HG02884 (cell line): ENCODE results near the gene TEX11.

Experiments used
- ATAC-seq: cut with Tn5 transposase; IDR thresholded peaks from one replicate; pipeline ENCODE4 v1.9.1; 2021; ENCODE audit warnings: mild to moderate bottlenecking, moderate library complexity; ENCODE audit not compliant: unreplicated experiment

TEX11 gene

DNA sequence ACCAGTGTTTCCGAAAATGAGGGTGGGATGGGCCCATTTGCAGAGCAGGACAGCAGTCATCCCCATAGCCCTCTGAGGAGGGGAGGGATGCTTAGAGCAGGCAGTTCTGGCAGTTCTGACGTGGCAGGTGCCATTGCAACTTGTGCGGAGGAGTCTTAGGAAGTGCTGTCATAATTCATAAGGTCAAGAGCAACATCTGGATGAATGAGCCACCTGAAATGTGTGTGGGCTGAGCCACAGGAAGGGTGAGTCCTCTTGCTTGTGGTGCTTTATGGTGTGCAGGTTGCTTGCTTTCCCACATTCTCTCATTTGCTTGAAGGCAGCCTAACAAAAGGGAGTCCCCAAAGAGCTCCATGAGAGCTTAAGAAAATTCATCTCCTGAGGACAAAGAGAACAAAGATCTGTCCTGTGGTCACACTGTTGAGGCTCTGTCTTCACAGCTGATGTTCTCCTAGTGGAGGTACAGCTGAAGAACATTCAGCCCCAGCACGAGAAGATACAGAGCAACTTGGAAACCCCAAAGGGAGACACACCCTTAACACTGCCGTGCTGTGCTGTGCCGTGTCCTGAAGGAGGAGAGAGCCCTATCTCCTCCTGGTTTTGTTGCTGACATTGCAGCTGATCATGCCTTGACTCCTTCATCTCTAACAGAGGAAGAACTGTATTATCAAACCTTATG lies 403.6 kb downstream of the TEX11 start:
- no peak for ATAC-seq

DNA sequence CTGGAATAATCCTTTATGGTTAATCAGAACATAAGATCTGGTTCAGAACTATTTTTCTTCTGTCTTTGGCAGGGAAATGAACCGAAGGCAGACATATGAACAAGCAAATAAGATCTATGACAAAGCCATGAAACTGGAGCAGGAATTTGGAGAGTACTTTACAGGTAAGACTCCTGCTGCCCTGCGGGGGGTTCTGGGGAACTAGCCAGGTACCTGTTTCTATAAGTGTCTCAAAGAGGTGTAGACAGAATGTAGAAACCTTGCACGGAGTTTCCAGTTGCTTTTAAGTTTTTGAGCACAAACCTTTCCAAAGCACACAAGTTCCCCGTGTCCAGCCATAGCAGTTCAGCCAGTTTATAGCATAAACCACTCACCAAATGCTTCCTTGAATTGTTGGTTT lies 407.7 kb downstream of the TEX11 start:
- no peak for ATAC-seq

DNA sequence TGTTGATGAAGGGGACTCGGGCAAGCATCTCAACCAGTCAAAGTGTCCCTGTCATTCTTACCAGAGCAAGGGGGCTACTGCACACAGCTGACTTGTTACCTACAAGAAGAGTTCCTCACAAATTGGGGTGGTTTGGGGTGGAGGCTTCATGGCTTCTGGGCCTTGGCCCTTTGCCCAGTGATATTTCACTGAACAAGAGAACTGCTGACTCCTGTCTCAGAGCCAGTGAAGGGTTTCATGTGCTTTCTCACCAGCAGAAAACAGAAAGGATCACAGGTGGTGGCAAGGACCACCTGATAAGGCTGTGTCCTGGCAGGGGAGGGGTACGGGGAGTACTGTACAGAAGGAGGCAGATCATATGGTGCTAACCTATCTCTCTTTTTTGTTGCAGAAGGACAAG lies 410.4 kb downstream of the TEX11 start:
- no peak for ATAC-seq

DNA sequence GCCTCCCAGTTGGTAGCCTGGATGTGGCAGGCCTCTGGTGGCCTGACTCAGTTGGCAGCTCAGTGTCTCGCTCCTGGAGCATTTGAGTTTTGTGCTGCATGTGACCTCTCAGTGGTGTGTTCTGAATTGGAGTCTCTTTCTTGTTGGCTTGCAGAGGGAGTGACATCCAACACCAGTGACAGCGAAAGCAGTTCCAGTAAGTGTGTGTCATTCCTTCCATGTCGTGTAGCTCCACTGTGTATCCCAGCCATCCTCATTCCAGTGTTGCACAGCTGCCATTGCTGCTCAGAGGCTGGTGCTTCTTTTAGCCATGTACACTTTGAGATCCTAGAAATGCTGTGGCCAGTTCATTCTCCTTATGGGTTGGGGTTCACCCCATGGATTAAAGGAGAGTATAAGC lies 411.5 kb downstream of the TEX11 start:
- no peak for ATAC-seq

DNA sequence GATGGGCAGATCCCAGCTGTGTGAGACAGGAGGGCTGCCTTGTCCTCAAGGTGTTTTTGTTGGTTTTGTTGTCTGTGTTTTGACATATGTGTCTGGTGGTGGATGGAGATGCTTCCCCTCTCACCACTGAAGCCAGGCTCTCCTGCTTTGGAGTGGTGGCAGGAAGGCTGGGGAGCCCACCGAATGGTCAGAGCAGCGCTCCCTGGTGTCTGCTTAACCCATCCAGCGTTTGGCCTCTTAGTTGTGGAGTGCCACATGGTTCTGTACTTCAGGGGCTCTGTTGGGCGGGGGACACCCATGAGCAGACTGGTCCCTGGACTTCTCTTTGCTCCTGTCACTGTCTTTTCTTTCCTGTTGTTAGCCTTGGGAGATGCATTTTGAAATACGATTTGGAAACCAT lies 412.0 kb downstream of the TEX11 start:
- no peak for ATAC-seq

DNA sequence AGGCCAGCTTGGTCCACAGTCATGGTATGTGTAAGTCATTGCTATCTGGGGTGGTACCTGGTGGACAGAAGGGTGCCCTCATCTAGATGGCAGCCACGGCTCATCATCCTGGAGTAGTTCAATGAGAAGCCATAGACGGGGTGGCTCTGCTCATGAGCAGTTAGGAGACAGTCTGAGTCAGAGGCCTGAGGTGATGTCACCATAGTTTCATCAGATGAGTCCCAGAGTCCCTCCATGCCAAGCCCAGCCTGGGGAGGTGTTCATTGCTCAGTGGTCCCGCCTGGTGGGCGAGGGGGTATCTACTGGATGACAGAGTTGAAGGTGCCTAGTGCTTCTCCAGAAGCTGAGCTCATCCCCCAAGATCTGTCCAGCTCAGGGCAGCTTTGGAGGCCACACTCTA lies 414.1 kb downstream of the TEX11 start:
- ATAC-seq = no peak

DNA sequence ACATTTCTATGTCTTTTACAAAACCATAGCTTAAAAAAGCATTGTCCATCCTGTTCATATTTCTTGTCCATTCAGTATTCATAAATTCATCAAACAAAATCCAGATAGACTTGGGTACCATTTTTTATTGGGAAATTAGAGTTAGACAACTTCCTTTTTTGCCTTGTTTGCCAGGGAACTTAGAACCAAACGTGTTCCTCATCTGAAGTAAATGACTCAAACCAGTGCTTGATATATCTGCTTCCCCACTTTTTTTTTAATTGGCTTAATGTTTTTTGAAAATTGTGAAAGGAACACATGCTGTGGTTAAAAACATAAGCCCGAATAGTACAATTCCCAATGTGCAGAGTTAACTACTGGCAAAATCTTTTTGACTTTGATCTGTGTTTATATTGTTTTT lies 419.7 kb downstream of the TEX11 start:
- ATAC-seq = no peak

DNA sequence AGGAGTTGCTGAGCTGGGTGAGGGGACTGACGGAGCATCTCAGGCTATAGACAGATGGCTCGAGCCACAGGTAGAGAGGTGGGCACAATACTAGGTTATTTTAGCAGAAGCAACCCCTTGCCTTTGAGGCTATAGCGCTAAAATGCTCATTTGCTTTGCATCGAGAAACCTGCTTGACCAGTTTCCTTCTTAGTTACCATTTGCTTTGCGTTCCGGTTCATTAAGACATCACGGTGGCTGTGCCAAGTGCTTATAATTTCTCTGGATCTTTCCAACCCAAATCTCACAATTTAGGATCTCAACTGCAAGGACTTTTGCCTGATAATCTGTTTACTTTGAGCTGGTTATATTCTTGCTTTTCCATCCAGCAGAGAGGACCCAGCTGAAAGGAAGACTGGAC lies 423.0 kb downstream of the TEX11 start:
- no peak for ATAC-seq

DNA sequence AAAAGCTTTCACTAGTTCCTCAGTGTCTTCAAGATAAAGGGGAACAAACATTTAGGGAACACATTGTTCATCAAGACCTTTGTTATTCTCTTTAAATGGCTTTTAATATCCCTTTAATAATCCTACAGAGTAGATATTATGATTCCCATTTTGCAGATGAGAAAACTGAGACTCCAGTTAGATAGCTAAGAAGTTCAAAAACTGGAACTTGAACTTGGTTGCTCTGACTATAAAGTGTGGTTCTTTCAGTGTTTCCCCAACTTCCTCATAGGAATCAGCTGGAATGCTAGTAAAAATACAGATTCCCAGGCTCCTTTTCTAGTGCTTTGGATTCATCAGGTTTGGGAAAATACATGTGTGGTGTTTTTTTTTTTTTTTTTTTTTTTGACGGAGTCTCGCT lies 426.2 kb downstream of the TEX11 start:
- ATAC-seq = no peak

DNA sequence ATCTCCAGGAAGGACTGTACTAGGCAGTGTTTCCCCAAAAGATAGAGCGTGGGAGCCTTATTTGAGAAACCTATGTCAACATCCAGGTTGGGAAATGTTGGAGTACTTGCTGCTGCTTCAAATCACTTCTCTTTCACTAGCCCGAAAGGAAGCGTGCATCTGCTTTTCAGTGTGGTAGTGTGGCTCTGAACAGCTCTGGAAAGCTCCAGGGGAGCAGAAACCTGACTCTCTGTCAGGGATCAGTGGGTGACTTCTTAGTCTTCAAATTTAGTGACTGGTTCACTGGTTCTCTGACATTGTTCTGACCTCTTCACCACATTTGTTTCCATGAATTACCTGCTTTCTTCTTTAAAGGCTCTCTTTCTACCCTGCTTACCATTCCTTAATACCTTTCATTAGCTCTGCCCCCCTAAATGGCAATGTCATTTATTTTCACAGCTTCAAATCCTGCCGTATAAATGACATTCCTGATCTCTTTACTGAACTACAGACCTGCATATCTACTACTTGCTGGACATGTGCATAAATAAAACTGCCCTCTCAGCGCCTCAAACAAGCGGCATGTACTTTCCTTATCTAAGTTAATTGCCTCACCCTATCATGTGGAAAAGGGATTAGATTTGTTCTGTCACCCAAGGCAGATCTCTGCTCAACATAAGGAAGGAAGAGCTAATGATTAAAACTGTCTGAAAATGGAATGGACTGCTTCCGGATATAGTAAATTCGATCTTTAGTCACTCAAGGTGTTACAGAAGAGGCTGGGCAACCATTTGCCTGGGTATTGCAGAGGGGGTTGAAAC lies 426.8 kb downstream of the TEX11 start:
- no peak for ATAC-seq

DNA sequence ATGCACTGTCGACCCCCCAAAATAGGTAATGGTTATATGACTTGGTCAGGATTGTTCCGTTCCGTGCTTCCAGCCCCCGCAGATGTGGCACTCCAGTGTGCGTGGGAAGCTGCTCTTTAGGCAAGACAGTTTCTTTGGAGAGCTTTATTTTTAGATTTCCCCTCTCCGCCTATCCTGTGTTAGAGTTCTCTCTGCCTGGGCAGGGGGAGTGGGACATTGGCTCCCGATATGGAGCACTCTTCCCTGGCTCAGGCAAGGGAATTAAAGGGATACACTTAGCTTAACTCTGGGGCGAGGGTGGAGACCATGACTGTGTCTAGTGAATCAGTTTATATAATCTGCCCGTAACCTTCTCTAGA lies 427.9 kb downstream of the TEX11 start:
- no peak for ATAC-seq

DNA sequence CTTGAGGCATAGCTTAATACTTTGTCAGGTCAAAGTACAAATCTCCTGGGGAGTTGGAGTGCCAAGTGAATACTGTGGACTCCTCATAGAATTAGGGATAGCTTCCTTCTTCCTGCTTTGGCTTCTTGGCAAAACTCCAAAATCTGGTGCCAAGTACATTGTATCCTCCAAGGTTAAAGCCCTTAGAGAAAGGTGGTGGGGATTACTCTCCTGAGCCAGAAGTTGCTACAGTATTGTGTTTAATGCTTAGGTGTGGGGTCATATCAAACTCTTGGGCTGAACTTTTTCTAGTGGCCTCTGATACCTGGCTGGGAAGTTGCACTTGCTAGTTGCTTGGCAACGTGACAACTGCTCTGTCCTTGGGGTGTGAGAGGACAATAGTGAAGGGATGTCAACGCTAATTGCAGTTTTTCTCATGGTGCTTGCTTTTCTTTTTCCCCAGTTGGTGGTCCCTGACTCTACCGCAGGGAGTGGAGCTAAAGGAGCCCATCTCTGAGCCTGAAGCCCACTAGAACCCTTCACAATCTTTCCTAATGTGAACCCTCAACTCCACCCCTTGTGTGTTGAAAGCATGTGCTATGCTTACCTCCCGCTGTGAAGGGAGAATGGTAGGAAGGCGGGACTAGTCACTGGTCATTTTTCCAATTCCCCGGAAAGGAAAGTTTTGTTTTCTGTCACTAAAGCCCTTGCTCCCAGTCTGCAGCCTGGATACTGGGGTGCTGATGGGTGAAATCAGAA lies 428.4 kb downstream of the TEX11 start:
- no peak for ATAC-seq

DNA sequence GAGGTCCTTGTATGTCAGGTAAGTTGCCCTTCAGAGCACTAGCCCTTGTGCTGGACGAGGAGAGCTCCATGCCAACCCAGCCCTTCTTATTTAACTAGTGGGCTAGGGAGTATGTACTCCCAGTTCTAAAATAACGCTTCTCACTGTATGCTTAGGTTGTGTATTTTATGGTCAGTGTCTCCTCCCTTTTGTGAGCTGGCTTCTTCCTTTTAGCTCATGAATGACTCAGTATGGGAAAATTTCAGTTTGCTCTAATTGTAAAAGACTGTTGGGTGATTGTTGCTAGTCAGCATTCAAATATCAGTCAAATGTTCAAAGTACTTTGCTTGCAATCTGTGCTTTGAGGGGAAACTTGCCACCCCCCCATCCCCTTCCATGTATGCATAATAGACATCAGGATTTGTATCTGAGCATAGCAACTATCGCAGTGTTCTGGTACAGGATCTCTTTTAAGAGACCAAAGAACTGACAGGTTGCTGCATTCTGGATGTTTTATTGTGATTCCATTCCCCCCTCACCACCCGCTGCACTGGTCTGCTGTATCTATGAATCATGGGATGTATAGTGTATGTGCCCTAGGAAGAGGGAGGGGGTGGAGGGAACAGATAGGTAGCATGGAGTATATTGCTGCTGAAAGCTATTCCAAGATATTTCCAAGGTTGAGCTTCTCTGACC lies 429.1 kb downstream of the TEX11 start:
- ATAC-seq = no peak
